ENCODE data around the gene MSLN.

Gene MSLN

DNA sequence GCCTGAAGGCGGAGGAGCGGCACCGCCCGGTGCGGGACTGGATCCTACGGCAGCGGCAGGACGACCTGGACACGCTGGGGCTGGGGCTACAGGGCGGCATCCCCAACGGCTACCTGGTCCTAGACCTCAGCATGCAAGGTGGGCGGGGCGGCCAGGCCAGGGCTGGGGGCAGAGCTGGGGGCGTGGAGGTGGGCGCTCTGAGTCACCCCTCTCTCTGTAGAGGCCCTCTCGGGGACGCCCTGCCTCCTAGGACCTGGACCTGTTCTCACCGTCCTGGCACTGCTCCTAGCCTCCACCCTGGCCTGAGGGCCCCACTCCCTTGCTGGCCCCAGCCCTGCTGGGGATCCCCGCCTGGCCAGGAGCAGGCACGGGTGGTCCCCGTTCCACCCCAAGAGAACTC lies 7.9 kb downstream of the MSLN start:
- H3K4me2 ChIP-seq (ENCODE audit: low read length), result no peak overlapping the region
- H3K79me2 ChIP-seq (ENCODE audit: insufficient read depth, low read length), result no peaks in the 10 kb centered on the region
- no peaks in the 10 kb centered on the region for H3F3A ChIP-seq (ENCODE audit: insufficient read depth, low read length)
- no peaks in the 10 kb centered on the region for H3K27me3 ChIP-seq (ENCODE audit: insufficient read depth, low read length)
- no peaks in the 10 kb centered on the region for H3K36me3 ChIP-seq (ENCODE audit: insufficient read depth, low read length)
- no peak overlapping the region for H3K4me3 ChIP-seq (ENCODE audit: low read depth, low read length, poor library complexity, severe bottlenecking)
- H3K4me1 ChIP-seq (ENCODE audit: insufficient read depth, low read length, severe bottlenecking), result no peaks in the 10 kb centered on the region
- no peaks in the 10 kb centered on the region for H3K9me2 ChIP-seq (ENCODE audit: low read depth, low read length)
- H4K20me1 ChIP-seq (ENCODE audit: insufficient read depth, low read length), result no peaks in the 10 kb centered on the region
- no peaks in the 10 kb centered on the region for H3K9me3 ChIP-seq (ENCODE audit: low read length)
- H3K27ac ChIP-seq (ENCODE audit: low read depth, low read length, poor library complexity, severe bottlenecking), result no peak overlapping the region
- H3K9ac ChIP-seq (ENCODE audit: low read length), result no peak overlapping the region
- no peak overlapping the region for H2AFZ ChIP-seq (ENCODE audit: low read length)
- TF ChIP-seq EZH2 (IDR thresholded peaks at IDR 0.05; ENCODE audit: borderline replicate concordance, low read length), result no peak
- TF ChIP-seq, protein P1, sequence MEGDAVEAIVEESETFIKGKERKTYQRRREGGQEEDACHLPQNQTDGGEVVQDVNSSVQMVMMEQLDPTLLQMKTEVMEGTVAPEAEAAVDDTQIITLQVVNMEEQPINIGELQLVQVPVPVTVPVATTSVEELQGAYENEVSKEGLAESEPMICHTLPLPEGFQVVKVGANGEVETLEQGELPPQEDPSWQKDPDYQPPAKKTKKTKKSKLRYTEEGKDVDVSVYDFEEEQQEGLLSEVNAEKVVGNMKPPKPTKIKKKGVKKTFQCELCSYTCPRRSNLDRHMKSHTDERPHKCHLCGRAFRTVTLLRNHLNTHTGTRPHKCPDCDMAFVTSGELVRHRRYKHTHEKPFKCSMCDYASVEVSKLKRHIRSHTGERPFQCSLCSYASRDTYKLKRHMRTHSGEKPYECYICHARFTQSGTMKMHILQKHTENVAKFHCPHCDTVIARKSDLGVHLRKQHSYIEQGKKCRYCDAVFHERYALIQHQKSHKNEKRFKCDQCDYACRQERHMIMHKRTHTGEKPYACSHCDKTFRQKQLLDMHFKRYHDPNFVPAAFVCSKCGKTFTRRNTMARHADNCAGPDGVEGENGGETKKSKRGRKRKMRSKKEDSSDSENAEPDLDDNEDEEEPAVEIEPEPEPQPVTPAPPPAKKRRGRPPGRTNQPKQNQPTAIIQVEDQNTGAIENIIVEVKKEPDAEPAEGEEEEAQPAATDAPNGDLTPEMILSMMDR (IDR thresholded peaks at IDR 0.05; ENCODE audit: low read length), result no peak

DNA sequence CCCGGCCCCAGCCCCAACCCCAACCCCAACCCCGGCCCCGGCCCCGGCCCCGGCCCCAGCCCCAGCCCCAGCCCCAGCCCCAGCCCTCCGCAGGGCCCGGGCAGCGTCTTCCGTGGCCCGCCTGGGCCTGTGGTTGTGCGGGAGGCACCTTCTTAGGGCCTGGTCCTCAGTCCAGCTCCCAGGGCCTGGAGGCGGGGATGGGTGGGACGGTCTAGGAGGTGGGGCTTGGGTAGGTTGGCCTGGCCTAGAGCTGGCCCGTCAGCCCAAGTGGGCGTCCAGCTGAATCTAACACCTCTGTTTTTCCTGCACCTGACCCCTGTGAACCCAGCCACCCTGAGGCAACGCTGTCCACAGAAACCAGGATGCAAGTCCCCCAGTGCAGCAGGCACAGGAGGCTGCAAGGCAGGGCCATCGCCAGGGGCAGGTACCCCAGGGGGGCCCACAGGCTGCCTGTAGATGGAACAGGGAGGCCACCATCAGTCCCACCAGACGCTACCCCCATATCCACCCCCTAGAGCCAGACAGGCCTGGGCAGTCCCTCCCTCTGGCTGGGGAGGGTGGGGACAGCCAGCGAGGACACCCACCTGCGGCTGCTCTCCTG lies 8.8 kb downstream of the MSLN start:
- Histone ChIP-seq H2AFZ (ENCODE audit: low read length) (no peak overlapping the region), H3K9me3 (ENCODE audit: low read length) (no peaks in the 10 kb centered on the region), H3K4me2 (ENCODE audit: low read length) (no peak overlapping the region), H3K9me2 (ENCODE audit: low read depth, low read length) (no peaks in the 10 kb centered on the region), H3K4me1 (ENCODE audit: insufficient read depth, low read length, severe bottlenecking) (no peaks in the 10 kb centered on the region), H4K20me1 (ENCODE audit: insufficient read depth, low read length) (no peaks in the 10 kb centered on the region), H3F3A (ENCODE audit: insufficient read depth, low read length) (no peaks in the 10 kb centered on the region), H3K36me3 (ENCODE audit: insufficient read depth, low read length) (no peaks in the 10 kb centered on the region), H3K27me3 (ENCODE audit: insufficient read depth, low read length) (no peaks in the 10 kb centered on the region), H3K4me3 (ENCODE audit: low read depth, low read length, poor library complexity, severe bottlenecking) (no peak overlapping the region), H3K27ac (ENCODE audit: low read depth, low read length, poor library complexity, severe bottlenecking) (no peak overlapping the region), H3K9ac (ENCODE audit: low read length) (no peak overlapping the region), H3K79me2 (ENCODE audit: insufficient read depth, low read length) (no peaks in the 10 kb centered on the region)
- TF ChIP-seq, protein P1 (IDR thresholded peaks at IDR 0.05; ENCODE audit: low read length), result no peak
- TF ChIP-seq EZH2 (IDR thresholded peaks at IDR 0.05; ENCODE audit: borderline replicate concordance, low read length), result no peak

DNA sequence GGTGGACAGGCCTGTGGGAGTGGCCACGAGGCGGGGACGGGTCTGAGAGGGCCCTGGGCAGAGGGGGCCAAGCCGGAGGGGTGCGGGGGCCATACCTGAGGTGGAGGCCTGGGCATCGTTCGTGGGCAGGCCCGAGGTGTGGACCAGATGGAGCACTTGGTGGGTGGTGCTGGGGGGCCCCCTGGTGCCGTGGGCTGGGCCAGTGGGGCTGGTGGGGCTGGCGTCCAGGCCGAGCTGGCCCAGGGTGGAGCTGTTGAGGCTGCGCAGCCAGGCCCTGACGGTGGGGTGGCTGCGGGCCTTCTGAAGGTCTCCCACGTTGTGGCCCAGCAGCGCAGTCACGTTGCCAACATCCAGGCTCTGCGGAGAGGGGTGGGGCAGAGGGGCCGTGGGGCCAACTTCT lies 9.4 kb downstream of the MSLN start:
- no peak overlapping the region for H3K4me3 ChIP-seq (ENCODE audit: low read depth, low read length, poor library complexity, severe bottlenecking)
- no peaks in the 10 kb centered on the region for H3K9me3 ChIP-seq (ENCODE audit: low read length)
- no peaks in the 10 kb centered on the region for H4K20me1 ChIP-seq (ENCODE audit: insufficient read depth, low read length)
- H3K36me3 ChIP-seq (ENCODE audit: insufficient read depth, low read length), result no peaks in the 10 kb centered on the region
- no peaks in the 10 kb centered on the region for H3K4me1 ChIP-seq (ENCODE audit: insufficient read depth, low read length, severe bottlenecking)
- no peak overlapping the region for H3K4me2 ChIP-seq (ENCODE audit: low read length)
- H3K9ac ChIP-seq (ENCODE audit: low read length), result no peak overlapping the region
- no peaks in the 10 kb centered on the region for H3K27me3 ChIP-seq (ENCODE audit: insufficient read depth, low read length)
- no peak for TF ChIP-seq EZH2 (IDR thresholded peaks at IDR 0.05; ENCODE audit: borderline replicate concordance, low read length)
- TF ChIP-seq, protein P1 (IDR thresholded peaks at IDR 0.05; ENCODE audit: low read length), result no peak
- no peaks in the 10 kb centered on the region for H3K9me2 ChIP-seq (ENCODE audit: low read depth, low read length)
- H3K27ac ChIP-seq (ENCODE audit: low read depth, low read length, poor library complexity, severe bottlenecking), result no peak overlapping the region
- no peaks in the 10 kb centered on the region for H3K79me2 ChIP-seq (ENCODE audit: insufficient read depth, low read length)
- no peak overlapping the region for H2AFZ ChIP-seq (ENCODE audit: low read length)
- no peaks in the 10 kb centered on the region for H3F3A ChIP-seq (ENCODE audit: insufficient read depth, low read length)

All from OCI-LY1 (cell line).